Fibroblast of pulmonary artery (primary cell): Measurements from ENCODE around the gene AHI1.

ENCODE experiments used
- DNase-seq: peaks from one replicate; pipeline ENCODE4 v3.0.0-alpha.2; 2010; ENCODE audit warnings: low read depth
- H3K4me3 ChIP-seq: replicated peaks from 2 replicates; pipeline ENCODE4 v1.5.1; 2011; ENCODE audit warnings: low read depth, mild to moderate bottlenecking, control low read depth, low read length, moderate library complexity
- TF ChIP-seq, protein P1 (sequence below): IDR thresholded peaks from 2 replicates; pipeline ENCODE4 v1.5.1; 2011; ENCODE audit warnings: mild to moderate bottlenecking, control low read depth, low read length, inconsistent platforms; ENCODE audit errors: missing control alignments

The AHI1 gene

DNA sequence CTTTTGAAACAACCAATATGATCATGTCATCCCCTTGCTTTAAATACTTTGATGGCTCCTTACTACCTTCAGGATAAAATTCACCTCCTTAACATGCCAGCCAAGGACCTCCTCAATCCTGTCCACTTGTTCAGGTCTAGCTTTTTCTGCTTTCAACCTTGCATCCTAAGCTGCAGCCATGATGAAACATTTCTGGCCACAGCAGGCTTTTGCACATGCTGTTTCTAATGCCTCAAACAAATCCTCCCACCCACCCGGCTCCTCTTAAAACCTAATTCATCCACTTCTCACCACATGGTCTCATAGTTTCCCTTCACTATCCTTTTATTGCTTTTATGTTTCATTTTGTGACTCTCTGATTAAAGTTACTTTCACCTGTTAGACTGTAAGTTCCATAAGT lies 191.9 kb downstream of the AHI1 start:
- H3K4me3 ChIP-seq = no peak overlapping the region
- DNase-seq = no peak
- TF ChIP-seq, protein P1, sequence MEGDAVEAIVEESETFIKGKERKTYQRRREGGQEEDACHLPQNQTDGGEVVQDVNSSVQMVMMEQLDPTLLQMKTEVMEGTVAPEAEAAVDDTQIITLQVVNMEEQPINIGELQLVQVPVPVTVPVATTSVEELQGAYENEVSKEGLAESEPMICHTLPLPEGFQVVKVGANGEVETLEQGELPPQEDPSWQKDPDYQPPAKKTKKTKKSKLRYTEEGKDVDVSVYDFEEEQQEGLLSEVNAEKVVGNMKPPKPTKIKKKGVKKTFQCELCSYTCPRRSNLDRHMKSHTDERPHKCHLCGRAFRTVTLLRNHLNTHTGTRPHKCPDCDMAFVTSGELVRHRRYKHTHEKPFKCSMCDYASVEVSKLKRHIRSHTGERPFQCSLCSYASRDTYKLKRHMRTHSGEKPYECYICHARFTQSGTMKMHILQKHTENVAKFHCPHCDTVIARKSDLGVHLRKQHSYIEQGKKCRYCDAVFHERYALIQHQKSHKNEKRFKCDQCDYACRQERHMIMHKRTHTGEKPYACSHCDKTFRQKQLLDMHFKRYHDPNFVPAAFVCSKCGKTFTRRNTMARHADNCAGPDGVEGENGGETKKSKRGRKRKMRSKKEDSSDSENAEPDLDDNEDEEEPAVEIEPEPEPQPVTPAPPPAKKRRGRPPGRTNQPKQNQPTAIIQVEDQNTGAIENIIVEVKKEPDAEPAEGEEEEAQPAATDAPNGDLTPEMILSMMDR = no peak

DNA sequence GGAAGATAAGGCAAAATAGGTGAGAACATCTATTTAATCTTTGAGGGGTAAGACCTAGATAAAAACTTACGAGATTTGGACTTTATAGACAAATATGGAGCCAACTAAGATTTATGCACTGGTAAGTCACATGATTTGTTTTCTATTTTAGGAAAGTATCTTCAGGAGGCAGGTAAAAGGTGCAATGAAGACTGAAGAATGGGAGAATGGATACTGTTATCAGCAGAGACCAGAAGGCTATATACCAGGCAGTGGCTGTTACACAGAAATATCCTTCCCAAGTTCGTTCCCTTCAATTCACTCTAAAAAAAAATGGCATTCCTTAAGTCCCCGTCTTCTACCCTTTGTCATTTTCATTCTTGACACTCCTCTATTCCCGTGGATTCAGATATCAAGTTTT lies 192.7 kb downstream of the AHI1 start:
- H3K4me3 ChIP-seq = no peak overlapping the region
- TF ChIP-seq, protein P1 = no peak
- DNase-seq = no peak

DNA sequence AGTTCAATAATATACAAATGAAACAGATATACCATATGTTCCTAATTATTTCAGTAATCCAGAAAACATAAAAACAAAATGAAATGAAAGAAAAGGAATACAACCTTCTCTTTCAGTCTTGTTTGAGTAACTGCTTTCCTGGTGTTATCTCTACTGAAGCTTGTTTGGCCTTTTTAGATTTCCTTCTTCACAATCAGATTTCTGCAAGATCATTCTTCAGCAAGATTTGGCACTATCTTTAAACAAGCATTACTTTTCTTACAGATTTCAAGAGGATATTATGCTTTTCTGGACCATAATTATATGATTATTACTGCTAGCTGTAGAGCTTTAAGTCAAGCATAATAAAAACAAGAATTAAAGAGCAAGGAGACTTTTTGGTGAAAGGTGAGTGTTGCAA lies 196.2 kb downstream of the AHI1 start:
- TF ChIP-seq, protein P1 = no peak
- no peak for DNase-seq
- H3K4me3 ChIP-seq = no peak overlapping the region

DNA sequence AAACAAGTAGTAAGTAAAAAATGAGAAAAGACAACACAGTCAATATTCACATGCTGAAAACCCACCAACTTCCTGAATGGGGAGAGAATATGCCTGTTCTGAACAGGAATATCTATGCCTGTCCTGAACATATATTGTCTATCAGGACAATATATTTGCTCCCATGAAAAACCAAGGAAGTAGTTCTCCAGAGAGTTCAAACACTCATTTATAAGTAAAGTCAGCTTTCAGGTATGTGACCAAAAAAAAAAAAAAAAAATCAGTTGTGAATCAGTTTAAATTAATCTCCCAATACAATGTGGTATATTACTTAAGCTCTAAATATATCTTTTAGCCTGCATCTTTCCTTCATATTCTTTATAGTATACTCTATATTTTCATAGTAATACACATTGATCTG lies 197.0 kb downstream of the AHI1 start:
- DNase-seq = no peak
- TF ChIP-seq, protein P1 = no peak
- H3K4me3 ChIP-seq = no peak overlapping the region

DNA sequence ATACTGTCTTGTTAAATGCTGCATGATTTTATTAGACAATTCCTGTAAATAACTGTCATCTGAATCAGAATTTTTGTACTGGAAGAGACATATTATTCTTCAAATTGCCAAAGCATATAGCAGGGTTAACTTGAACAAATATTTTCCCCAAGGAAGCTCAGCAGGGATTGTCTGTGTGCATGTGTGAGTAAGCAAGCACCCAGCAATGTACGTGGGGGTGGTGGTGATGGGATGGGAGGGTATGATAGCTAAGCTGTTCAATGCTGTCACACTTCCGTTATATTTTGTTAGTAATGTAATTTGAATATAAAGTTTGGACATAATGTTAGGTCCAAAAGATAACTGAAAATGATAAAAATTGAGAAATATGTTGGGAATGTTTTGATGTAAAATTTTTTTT lies 198.3 kb downstream of the AHI1 start:
- TF ChIP-seq, protein P1 = no peak
- peak; percentile 90 for DNase-seq
- H3K4me3 ChIP-seq = no peak overlapping the region

DNA sequence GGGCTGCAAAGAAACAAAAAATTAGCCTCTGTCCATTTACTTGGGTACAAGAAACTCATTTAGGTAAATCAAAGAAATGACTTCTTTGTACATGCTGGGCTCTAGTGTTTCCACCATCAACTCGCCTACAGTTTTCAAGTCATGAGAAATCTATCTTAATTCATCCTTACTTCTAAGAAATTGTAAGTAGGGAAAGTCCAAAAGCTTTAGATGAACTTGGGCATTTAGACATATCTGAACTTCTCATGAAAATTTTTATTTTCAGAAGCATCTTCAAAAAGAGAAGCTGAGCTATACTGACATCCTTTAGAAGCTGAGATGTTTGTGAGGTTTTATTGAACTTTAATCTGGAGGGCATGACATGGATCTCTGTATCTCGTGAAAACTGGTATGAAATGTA lies 199.1 kb downstream of the AHI1 start:
- TF ChIP-seq, protein P1 = no peak
- no peak overlapping the region for H3K4me3 ChIP-seq
- no peak for DNase-seq

DNA sequence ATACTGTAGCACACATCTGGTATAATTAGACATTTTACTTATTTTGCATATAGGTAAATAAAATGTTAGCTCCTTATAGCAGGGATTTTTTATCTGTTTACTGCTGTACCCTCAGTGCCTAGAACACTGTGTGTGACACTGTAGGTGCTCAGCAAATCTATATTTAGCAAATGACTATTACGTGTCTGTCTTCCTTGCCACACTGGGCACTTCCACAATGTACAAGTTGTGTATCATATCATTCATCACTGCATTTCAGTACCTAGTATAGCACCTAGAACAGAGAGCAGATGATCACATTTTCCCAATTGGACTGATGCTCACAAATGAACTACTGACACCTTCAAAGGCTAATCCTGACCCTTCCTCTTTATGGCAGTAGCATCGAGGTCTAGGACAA lies 200.8 kb downstream of the AHI1 start:
- H3K4me3 ChIP-seq = no peak overlapping the region
- no peak for DNase-seq
- TF ChIP-seq, protein P1 = no peak
